OCI-LY7 (cell line): ENCODE results near the gene ZNF670. TPM values are rescaled to one million over a fixed set of nuclear protein-coding genes. Genes with fewer than 3 reads are reported as not detected.

Experiments
- BruUV-seq: library from RNA; stranded (reverse); fragments of 400-500 nt; replicated peaks from 2 replicates; lab custom pipeline; 2021; lab: Mats Ljungman, UMichigan
- CTCF ChIA-PET: fragments of 300-600 bp; sonication (Branson Sonifier 250); formaldehyde crosslinking; loops from one replicate; lab custom pipeline; 2022; ENCODE audit warnings: antibody characterized with exemption; ENCODE audit not compliant: unreplicated experiment; lab: Charles Lee
- POLR2A ChIA-PET: fragments of 300-600 bp; sonication (Branson Sonifier 250); formaldehyde crosslinking; loops from one replicate; lab custom pipeline; 2022; ENCODE audit warnings: antibody characterized with exemption; lab: Charles Lee
- DNase-seq: peaks from one replicate; pipeline ENCODE4 v3.0.0-alpha.2; 2015; ENCODE audit warnings: low spot score
- H2AFZ ChIP-seq: fragments of 200-600 bp; sonication (generic), shearing (Covaris generic); 2 replicates; pipeline ENCODE4 v1.6.1; 2014; ENCODE audit warnings: mild to moderate bottlenecking, antibody characterized with exemption, low read length, moderate library complexity
- H3K27ac ChIP-seq: fragments of 200-600 bp; sonication (generic); 2 replicates; pipeline ENCODE4 v1.5.1; 2014; ENCODE audit warnings: mixed run types, low read depth, mild to moderate bottlenecking, moderate library complexity, low read length, inconsistent platforms; ENCODE audit not compliant: poor library complexity, severe bottlenecking
- H3K36me3 ChIP-seq: fragments of 200-600 bp; sonication (generic); 2 replicates; pipeline ENCODE4 v1.6.1; 2014; ENCODE audit warnings: mild to moderate bottlenecking, antibody characterized with exemption, low read length, moderate library complexity, mixed read lengths; ENCODE audit not compliant: insufficient read depth
- H3K4me1 ChIP-seq: fragments of 200-600 bp; sonication (generic); 2 replicates; pipeline ENCODE4 v1.5.1; 2014; ENCODE audit warnings: mild to moderate bottlenecking, low read length; ENCODE audit not compliant: insufficient read depth, poor library complexity, severe bottlenecking
- H3K4me2 ChIP-seq: fragments of 200-600 bp; sonication (generic); 2 replicates; pipeline ENCODE4 v1.6.1; 2014; ENCODE audit warnings: mild to moderate bottlenecking, low read length
- H3K4me3 ChIP-seq: fragments of 200-600 bp; sonication (generic); 2 replicates; pipeline ENCODE4 v1.5.1; 2014; ENCODE audit warnings: mild to moderate bottlenecking, low read depth, low read length; ENCODE audit not compliant: poor library complexity, severe bottlenecking
- H3K79me2 ChIP-seq: fragments of 200-600 bp; sonication (generic); 2 replicates; pipeline ENCODE4 v1.6.1; 2016; ENCODE audit warnings: low read depth, mild to moderate bottlenecking, low read length, moderate library complexity, mixed read lengths; ENCODE audit not compliant: insufficient read depth
- H3K9me2 ChIP-seq: fragments of 200-600 bp; sonication (generic); 2 replicates; pipeline ENCODE4 v1.6.1; 2016; ENCODE audit warnings: mild to moderate bottlenecking, low read length, mixed read lengths; ENCODE audit not compliant: insufficient read depth
- H3K9me3 ChIP-seq: fragments of 200-600 bp; sonication (generic); 2 replicates; pipeline ENCODE4 v1.6.1; 2014; ENCODE audit warnings: mild to moderate bottlenecking, mixed run types, low read length, mixed read lengths
- H4K20me1 ChIP-seq: fragments of 200-600 bp; sonication (generic); 2 replicates; pipeline ENCODE4 v1.6.1; 2014; ENCODE audit warnings: mild to moderate bottlenecking, antibody characterized with exemption, low read length, moderate library complexity, mixed read lengths; ENCODE audit not compliant: insufficient read depth
- CTCF ChIP-seq: fragments of 200-600 bp; sonication (generic); conservative IDR thresholded peaks from 2 replicates; pipeline ENCODE4 v1.5.1; 2014; ENCODE audit warnings: mild to moderate bottlenecking, antibody characterized with exemption, low read length, moderate library complexity, mixed read lengths
- EZH2phosphoT487 ChIP-seq: fragments of 200-600 bp; sonication (generic); IDR thresholded peaks from 2 replicates; pipeline ENCODE4 v1.6.1; 2018; ENCODE audit warnings: low read depth, borderline replicate concordance, mild to moderate bottlenecking, mixed run types, antibody characterized with exemption, low read length, moderate library complexity, mixed read lengths
- intact Hi-C: fragments of 100-400 bp; cut with micrococcal nuclease; formaldehyde crosslinking; loops from one replicate; pipeline ENCODE4 v1.10.0; 2022; ENCODE audit not compliant: unreplicated experiment
- total RNA-seq, 2 experiments: library from RNA; depleted of rRNA in 1 of 2; stranded (reverse); fragments of >200 nt in 1 of 2; shearing (Covaris generic) in 1 of 2; gene quantifications; 2 replicates each; pipeline ENCODE4 v1.2.3, GENCODE V29; 2014 to 2022

Gene ZNF670
- total RNA-seq, 2 experiments from 2014 or later, result 5.5 to 8.6 TPM

GRCh38 chr1:247104965-247105364 is 26.4 kb upstream of the ZNF670 start:
- Histone ChIP-seq H3K4me2 (peak overlapping the region; percentile 36), H3K9me2 (no peaks in the 10 kb centered on the region), H3K9me3 (peaks cover 32% of the 10 kb centered on the region), H2AFZ (peak overlapping the region; percentile 91), H4K20me1 (no peaks in the 10 kb centered on the region), H3K27ac (no peak overlapping the region), H3K36me3 (peaks cover 32% of the 10 kb centered on the region), H3K79me2 (peaks cover 38% of the 10 kb centered on the region), H3K4me1 (peaks cover 14% of the 10 kb centered on the region), H3K4me3 (peak overlapping the region; percentile 99)
- no peak for TF ChIP-seq CTCF
- no peak for TF ChIP-seq EZH2phosphoT487
- ChIA-PET POLR2A (interaction anchor here (1.2 kb wide), 1 partner anchor 26 kb away, joined by 4 read pairs; the partner anchor contains the start of gene ZNF670), CTCF (no interaction called here)
- no peak for DNase-seq
- BruUV-seq, result no TSS peak
- intact Hi-C loops, result loop anchor here (1.0 kb wide), 1 partner anchor 106 kb away; no protein-coding TSS in a partner anchor

GRCh38 chr1:247103859-247104591 is 25.4 kb upstream of the ZNF670 start, which contains the start of gene ZNF669:
Gene ZNF669, minus strand, starts transcription at chr1:247104356. Its CDS starts 157 bp downstream, at chr1:247104199.
- ChIA-PET POLR2A (interaction anchor here (1.2 kb wide), 1 partner anchor 25 kb away, joined by 4 read pairs; the partner anchor contains the start of gene ZNF670), CTCF (no interaction called here)
- peak; percentile 98 for DNase-seq
- H2AFZ ChIP-seq, result peak within 1 kb of the TSS; percentile 91
- H3K79me2 ChIP-seq, result peaks cover 38% of the 10 kb centered on the region
- H4K20me1 ChIP-seq, result no peaks in the 10 kb centered on the region
- no TSS peak for BruUV-seq
- peak within 1 kb of the TSS; percentile 74 for H3K27ac ChIP-seq
- H3K9me2 ChIP-seq, result no peaks in the 10 kb centered on the region
- H3K4me3 ChIP-seq, result peak within 1 kb of the TSS; percentile 99
- peaks cover 41% of the 10 kb centered on the region for H3K36me3 ChIP-seq
- no peak for TF ChIP-seq CTCF
- intact Hi-C loops, result loop anchor here (1.0 kb wide), 1 partner anchor 107 kb away; no protein-coding TSS in a partner anchor
- peak within 1 kb of the TSS; percentile 65 for H3K4me2 ChIP-seq
- peaks cover 32% of the 10 kb centered on the region for H3K9me3 ChIP-seq
- peaks cover 14% of the 10 kb centered on the region for H3K4me1 ChIP-seq

- Histone ChIP-seq H4K20me1 (no peaks in the 10 kb centered on the region), H3K4me3 (peak overlapping the region; percentile 13), H3K4me1 (peaks cover 14% of the 10 kb centered on the region), H3K9me3 (peaks cover 38% of the 10 kb centered on the region), H3K4me2 (no peak overlapping the region), H3K79me2 (peaks cover 49% of the 10 kb centered on the region), H3K36me3 (peaks cover 56% of the 10 kb centered on the region), H3K9me2 (no peaks in the 10 kb centered on the region), H3K27ac (no peak overlapping the region), H2AFZ (no peak overlapping the region)
- no peak for DNase-seq
- intact Hi-C loops, result no loop called here
- BruUV-seq, result TSS peak; percentile 59
- CTCF ChIA-PET, result no interaction called here
- TF ChIP-seq CTCF (no peak), EZH2phosphoT487 (no peak)
- POLR2A ChIA-PET, result no interaction called here
Measured at GRCh38 chr1:247102381-247102780, 23.8 kb upstream of the ZNF670 start.
